Subcutaneous adipose tissue (tissue), 4 donors: Measurements from ENCODE around the gene CYP1A2. TPM values are rescaled to one million over a fixed set of nuclear protein-coding genes. Genes with fewer than 3 reads are reported as not detected.

Experiments
- total RNA-seq, 4 donors: library from RNA; depleted of rRNA; stranded (reverse); fragments of >200 nt; gene quantifications; one replicate each; pipeline ENCODE4 v1.1.0, GENCODE V29; 2016
- TF ChIP-seq, protein P1 (sequence below): fragments of 450-650 bp; IDR thresholded peaks from one replicate; pipeline ENCODE4 v1.5.1; 2016; ENCODE audit warnings: low read depth, mild to moderate bottlenecking, control low read depth, antibody characterized with exemption, moderate library complexity

The CYP1A2 gene
- total RNA-seq, 4 donors from 2014 or later = not detected

DNA sequence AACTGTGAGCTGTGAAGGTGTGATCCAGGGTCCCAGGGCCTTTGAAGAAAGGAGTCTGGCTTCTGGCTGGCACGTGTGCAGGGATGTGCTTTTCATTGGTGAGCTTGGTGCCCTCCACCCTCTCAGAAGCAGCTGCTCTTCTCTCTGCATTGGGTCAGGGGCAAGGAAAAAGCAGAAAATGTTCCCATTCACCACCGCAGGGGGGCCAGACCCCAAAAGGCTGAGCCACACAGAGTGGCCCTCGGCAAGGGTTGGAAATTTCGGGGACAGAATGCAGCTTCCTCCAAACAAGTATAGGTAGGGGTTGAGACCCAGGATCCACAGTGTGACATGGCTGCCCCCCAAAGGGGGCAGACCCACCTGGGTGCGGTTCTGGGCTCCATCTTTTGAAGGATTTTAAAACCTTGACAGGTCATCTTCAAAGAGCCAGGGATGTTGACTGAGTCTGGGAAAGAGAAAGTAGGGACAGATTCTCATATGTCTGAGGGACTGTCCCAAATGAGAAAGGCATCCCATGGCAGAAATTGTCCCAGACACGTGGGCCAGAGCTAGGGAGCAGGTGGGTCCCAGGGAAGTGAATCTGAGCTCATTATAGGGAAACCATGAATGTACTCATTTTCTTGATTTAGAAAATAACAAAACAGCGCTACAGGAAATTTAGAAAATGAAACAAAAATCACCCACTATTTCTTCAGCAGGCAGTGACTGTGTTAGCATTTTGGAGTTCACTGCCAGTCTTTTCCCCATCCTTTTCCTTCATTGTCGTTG is 36.0 kb downstream of the CYP1A2 start:
- TF ChIP-seq, protein P1, sequence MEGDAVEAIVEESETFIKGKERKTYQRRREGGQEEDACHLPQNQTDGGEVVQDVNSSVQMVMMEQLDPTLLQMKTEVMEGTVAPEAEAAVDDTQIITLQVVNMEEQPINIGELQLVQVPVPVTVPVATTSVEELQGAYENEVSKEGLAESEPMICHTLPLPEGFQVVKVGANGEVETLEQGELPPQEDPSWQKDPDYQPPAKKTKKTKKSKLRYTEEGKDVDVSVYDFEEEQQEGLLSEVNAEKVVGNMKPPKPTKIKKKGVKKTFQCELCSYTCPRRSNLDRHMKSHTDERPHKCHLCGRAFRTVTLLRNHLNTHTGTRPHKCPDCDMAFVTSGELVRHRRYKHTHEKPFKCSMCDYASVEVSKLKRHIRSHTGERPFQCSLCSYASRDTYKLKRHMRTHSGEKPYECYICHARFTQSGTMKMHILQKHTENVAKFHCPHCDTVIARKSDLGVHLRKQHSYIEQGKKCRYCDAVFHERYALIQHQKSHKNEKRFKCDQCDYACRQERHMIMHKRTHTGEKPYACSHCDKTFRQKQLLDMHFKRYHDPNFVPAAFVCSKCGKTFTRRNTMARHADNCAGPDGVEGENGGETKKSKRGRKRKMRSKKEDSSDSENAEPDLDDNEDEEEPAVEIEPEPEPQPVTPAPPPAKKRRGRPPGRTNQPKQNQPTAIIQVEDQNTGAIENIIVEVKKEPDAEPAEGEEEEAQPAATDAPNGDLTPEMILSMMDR = no peak

DNA sequence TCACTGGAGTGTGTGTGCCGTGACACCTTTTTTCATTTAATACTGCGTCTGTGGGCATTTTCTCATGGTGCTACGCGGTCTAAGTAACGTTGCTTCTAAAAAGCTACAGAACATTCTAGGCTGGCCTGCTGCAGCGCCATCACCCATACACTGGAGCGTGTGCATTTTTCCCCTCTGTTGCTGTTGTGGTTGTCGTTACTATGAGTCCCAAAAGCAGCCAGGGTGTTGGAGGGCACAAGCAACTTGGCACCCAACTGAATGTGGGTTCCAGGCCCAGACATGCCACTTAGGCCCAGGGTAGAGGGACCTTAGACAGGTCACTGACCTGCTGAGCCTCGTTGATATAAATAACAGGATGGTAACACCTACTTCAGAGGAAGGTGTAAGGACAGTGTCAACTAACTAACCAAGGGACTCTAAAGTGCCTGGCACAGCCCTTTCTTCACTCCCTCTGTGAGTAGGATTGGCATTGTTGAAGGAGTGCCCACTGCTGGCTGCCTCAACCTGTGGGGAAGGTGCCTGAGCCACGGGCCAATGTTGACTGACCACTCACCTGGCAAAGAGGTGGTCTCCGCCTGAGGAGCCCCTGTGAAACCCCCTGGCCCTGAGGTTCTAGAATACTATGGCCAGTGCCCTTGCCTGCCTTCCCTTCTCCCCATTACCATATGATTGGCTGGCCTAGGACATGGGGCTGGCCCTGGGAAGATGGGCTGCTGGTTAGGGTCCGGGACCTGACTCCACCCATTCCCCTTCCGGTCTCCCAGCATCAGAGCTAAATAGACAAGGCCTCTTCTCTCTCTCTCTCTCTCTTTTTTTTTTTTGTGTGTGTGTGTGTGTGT is 36.8 kb downstream of the CYP1A2 start:
- TF ChIP-seq, protein P1 = no peak

DNA sequence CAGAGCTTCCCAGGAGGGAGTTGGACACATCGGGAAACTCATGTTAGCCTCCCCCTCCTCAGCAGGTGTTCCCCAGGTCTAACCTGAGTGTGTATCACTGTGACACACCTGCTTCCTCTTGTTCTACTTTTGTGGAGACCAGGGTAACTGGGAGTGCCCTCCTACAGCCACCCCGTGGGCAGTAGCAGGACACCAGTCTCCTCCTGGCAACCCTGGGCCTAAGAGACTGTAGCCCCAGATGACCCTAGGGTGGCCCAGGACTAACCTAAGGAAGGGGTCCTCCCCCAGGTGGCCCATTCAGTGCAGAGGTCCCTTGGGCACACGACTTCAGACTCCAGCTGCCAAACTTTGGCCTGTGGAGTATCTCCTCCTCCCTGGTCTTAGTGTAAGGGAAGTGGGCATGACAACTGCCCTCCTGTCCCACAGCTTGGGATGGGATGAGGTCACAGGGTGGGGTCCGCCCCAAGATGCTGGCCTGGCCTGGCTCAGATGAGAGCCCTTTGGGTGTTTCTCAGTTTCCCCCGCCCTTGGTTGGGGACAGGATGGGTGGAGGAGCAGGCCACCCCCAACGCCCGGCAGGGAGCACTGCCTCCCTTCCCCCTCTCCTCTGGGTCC is 38.0 kb downstream of the CYP1A2 start:
- TF ChIP-seq, protein P1 = no peak

- TF ChIP-seq, protein P1 = no peak
Observed at GRCh38 chr15:74787251-74788041, 38.8 kb downstream of the CYP1A2 start.

GRCh38 chr15:74788042-74788682 is 39.5 kb downstream of the CYP1A2 start:
- TF ChIP-seq, protein P1 = no peak

GRCh38 chr15:74788683-74789151 is 40.1 kb downstream of the CYP1A2 start:
- TF ChIP-seq, protein P1 = no peak
